ENCODE measurements around the gene RDH11.

DNA sequence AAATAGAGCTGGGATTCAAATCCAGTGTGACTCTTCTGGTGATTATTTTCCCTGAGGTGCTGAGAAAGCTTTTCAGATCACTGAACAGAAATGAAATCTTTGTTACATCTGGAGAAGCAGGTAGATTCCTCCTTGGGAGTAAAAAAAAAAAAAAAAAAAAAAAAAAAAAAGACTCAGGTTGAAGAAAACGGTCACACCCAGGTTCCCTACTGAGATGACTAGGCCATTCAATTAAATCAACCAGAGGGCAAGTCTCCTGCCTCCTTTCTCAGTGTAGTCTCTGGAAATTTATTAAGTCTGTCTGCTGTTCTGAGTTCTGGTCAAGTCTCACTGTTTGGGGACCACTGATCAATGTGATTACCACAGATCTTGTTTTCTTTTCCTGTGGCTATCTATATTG is 51.9 kb downstream of the RDH11 start:
- TF ChIP-seq, protein P1, sequence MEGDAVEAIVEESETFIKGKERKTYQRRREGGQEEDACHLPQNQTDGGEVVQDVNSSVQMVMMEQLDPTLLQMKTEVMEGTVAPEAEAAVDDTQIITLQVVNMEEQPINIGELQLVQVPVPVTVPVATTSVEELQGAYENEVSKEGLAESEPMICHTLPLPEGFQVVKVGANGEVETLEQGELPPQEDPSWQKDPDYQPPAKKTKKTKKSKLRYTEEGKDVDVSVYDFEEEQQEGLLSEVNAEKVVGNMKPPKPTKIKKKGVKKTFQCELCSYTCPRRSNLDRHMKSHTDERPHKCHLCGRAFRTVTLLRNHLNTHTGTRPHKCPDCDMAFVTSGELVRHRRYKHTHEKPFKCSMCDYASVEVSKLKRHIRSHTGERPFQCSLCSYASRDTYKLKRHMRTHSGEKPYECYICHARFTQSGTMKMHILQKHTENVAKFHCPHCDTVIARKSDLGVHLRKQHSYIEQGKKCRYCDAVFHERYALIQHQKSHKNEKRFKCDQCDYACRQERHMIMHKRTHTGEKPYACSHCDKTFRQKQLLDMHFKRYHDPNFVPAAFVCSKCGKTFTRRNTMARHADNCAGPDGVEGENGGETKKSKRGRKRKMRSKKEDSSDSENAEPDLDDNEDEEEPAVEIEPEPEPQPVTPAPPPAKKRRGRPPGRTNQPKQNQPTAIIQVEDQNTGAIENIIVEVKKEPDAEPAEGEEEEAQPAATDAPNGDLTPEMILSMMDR (IDR thresholded peaks at IDR 0.05; ENCODE audit: extremely low read depth in 1 of 2, insufficient read depth in 1 of 2, low read depth in 1 of 2, low read length in 2 of 2), result no peak
- TF ChIP-seq POLR2AphosphoS5 (IDR thresholded peaks at IDR 0.05; ENCODE audit: insufficient read depth, low read depth, low read length) (no peak), POLR2A (IDR thresholded peaks at IDR 0.05; ENCODE audit: low read depth, low read length) (no peak), JUN (IDR thresholded peaks at IDR 0.05; ENCODE audit: borderline replicate concordance, insufficient read depth, insufficient read length, low read depth) (no peak), EZH2 (IDR thresholded peaks at IDR 0.05; ENCODE audit: borderline replicate concordance, low read depth, low read length, severe bottlenecking) (no peak), MYC (IDR thresholded peaks at IDR 0.05; ENCODE audit: low read depth, low read length) (no peak), MAX (IDR thresholded peaks at IDR 0.05; ENCODE audit: insufficient read depth, insufficient read length) (no peak), FOS (IDR thresholded peaks at IDR 0.05; ENCODE audit: borderline replicate concordance, insufficient read depth, low read length) (no peak)

All from endothelial cell of umbilical vein (primary cell).